HTR-8/SVneo (cell line): ENCODE data around the gene ERVW-1.
A peak's percentile ranks its signal among the peaks of the same experiment; 100 is the strongest.

ENCODE experiments used
- DNase-seq: peaks from one replicate; pipeline ENCODE4 v3.0.0; 2011; ENCODE audit warnings: low spot score, mixed read lengths; ENCODE audit not compliant: insufficient read length
- FAIRE-seq: peaks from 2 replicates; lab custom pipeline; 2011; peaks lifted over from hg19 to GRCh38; lab: Jason Lieb, UNC

The ERVW-1 gene

DNA sequence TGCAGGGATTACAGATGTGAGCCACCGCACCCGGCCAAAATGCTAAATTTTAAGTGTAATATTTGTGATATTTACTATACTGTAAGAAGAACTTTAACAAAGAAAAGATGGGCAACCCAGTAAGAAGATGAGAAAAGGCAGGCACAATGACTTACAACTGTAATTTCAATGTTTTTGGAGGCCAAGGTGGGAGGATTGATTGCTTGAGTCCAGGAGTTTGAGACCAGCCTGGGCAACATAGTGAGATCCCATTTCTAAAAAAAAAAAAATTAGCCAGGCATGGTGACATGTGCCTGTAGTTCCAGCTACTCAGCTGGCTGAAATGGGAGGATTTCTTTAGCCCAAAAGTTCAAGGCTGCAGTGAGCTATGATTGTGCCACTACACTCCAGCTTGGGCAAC is 42.2 kb downstream of the ERVW-1 start:
- DNase-seq (no peak), FAIRE-seq (no peak)

- DNase-seq (no peak), FAIRE-seq (no peak)
Measured at GRCh38 chr7:92433019-92433418, 44.7 kb downstream of the ERVW-1 start.

DNA sequence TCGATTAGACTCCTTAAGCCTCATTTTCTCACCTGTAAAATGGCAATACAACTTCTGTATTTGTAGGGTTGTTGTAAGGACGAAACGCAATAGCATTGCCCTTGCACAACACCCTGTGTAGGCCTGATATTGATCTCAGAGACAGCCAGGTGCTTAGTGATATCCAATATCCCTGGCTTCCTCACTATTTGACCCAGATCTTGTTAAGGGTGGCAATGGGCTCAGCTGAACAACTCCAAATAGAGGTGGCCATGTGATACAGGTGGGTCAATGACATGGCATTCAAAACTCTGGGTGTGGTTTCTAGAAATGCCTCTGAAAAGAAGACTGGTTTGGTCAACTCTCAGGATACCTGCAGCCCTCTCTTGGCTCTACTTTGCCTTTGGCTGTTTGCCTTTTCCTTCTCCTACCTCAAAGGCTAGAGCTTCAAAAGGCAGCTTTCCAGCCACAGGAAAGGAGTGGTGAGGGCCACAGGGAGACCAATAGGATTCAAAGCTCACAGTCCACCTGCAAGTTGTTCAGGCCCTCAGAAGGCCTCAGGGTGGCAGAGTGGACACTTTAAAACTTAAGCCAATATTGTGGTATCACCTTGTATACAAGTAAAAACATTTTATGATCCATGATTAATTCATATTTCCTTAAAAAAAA is 45.3 kb downstream of the ERVW-1 start:
- no peak for FAIRE-seq

GRCh38 chr7:92427193-92427592 is 50.6 kb downstream of the ERVW-1 start:
- FAIRE-seq (no peak), DNase-seq (no peak)

More for the DNA sequence above, 45.3 kb downstream of the ERVW-1 start:
- no peak for DNase-seq

GRCh38 chr7:92425311-92425947 is 52.3 kb downstream of the ERVW-1 start:
- FAIRE-seq (no peak), DNase-seq (no peak)

DNA sequence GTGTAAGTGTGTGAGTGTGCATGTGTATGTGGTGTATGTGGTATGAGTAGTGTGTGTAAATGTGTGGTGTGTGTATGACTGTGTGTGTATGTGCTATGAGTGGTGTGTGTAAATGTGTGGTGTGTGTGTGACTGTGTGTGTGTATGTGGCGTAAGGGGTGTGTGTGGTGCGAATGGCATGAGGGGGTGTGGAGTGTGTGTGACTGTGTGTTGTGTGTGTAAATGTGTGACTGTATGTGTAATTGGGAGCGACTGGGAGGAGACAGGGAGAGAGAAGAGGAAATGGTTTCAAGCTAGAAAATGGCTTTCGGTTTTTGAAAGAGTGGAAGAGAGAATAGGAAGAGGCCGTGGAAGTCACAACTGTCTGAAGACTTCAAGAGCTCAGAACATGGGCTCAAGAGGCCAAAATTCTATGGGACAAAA is 54.0 kb downstream of the ERVW-1 start:
- peak; percentile 72 for FAIRE-seq
- no peak for DNase-seq

GRCh38 chr7:92422926-92423325 is 54.8 kb downstream of the ERVW-1 start:
- FAIRE-seq, result no peak

GRCh38 chr7:92421676-92422435 is 55.9 kb downstream of the ERVW-1 start:
- DNase-seq, result no peak
- FAIRE-seq, result no peak

More at GRCh38 chr7:92422926-92423325, 54.8 kb downstream of the ERVW-1 start:
- DNase-seq, result no peak
